ENCODE measurements around the gene SH3BP1.

The SH3BP1 gene

GRCh38 chr22:37661160-37661924 is 21.9 kb downstream of the SH3BP1 start:
- Histone ChIP-seq H3K36me3 (peaks cover 0 to 11% (median 10%) of the 10 kb centered on the region in 3 donors), H3K4me1 (peaks cover 0 to 41% (median 25%) of the 10 kb centered on the region in 4 donors), H3K27ac (peak overlapping the region; percentile 37 to 49), H3K27me3 (no peaks in the 10 kb centered on the region), H3K4me3 (no peak overlapping the region), H3K9me3 (no peaks in the 10 kb centered on the region)
- DNase-seq: no peak
- peak; percentile 28 to 43 for TF ChIP-seq CTCF (IDR thresholded peaks at IDR 0.05)
- intact Hi-C loops (cut with DNase I; ENCODE audit: low total_unique reads): no loop called here

- no peaks in the 10 kb centered on the region for H3K27me3 ChIP-seq
- H3K4me3 ChIP-seq: no peak overlapping the region
- peaks cover 0 to 15% (median 14%) of the 10 kb centered on the region in 3 donors for H3K36me3 ChIP-seq
- H3K9me3 ChIP-seq: no peaks in the 10 kb centered on the region
- TF ChIP-seq CTCF (IDR thresholded peaks at IDR 0.05): no peak
- H3K27ac ChIP-seq: peak overlapping the region; percentile 37 to 49
- DNase-seq: no peak
- intact Hi-C loops (cut with DNase I; ENCODE audit: low total_unique reads): loop anchor here (2.0 kb wide), 1 partner anchor 19 kb away; no protein-coding TSS in a partner anchor
- H3K4me1 ChIP-seq: peaks cover 0 to 41% (median 25%) of the 10 kb centered on the region in 4 donors
Observed at GRCh38 chr22:37662039-37662438, 22.6 kb downstream of the SH3BP1 start.

GRCh38 chr22:37663521-37664140 is 24.2 kb downstream of the SH3BP1 start:
- intact Hi-C loops (cut with DNase I; ENCODE audit: low total_unique reads): loop anchor here (2.0 kb wide), 1 partner anchor 17 kb away; no protein-coding TSS in a partner anchor
- peaks cover 0 to 34% (median 22%) of the 10 kb centered on the region in 4 donors for H3K4me1 ChIP-seq
- H3K9me3 ChIP-seq: no peaks in the 10 kb centered on the region
- peaks cover 0 to 15% (median 14%) of the 10 kb centered on the region in 3 donors for H3K36me3 ChIP-seq
- H3K27me3 ChIP-seq: no peaks in the 10 kb centered on the region
- H3K4me3 ChIP-seq: no peak overlapping the region
- no peak for DNase-seq
- H3K27ac ChIP-seq: no peak overlapping the region
- TF ChIP-seq CTCF (IDR thresholded peaks at IDR 0.05): no peak

GRCh38 chr22:37664249-37665101 is 25.0 kb downstream of the SH3BP1 start:
- no peak for TF ChIP-seq CTCF (IDR thresholded peaks at IDR 0.05)
- H3K27ac ChIP-seq: no peak overlapping the region
- H3K4me3 ChIP-seq: no peak overlapping the region
- peaks cover 0 to 15% (median 14%) of the 10 kb centered on the region in 3 donors for H3K36me3 ChIP-seq
- intact Hi-C loops (cut with DNase I; ENCODE audit: low total_unique reads): no loop called here
- DNase-seq: no peak
- H3K4me1 ChIP-seq: peaks cover 0 to 29% (median 18%) of the 10 kb centered on the region in 4 donors
- H3K9me3 ChIP-seq: no peaks in the 10 kb centered on the region
- H3K27me3 ChIP-seq: no peaks in the 10 kb centered on the region

GRCh38 chr22:37665487-37665886 is 26.0 kb downstream of the SH3BP1 start:
- no peaks in the 10 kb centered on the region for H3K27me3 ChIP-seq
- no peak overlapping the region for H3K4me3 ChIP-seq
- peaks cover 0 to 15% (median 14%) of the 10 kb centered on the region in 3 donors for H3K36me3 ChIP-seq
- H3K9me3 ChIP-seq: no peaks in the 10 kb centered on the region
- no peak overlapping the region for H3K27ac ChIP-seq
- H3K4me1 ChIP-seq: peaks cover 0 to 19% (median 12%) of the 10 kb centered on the region in 4 donors
- TF ChIP-seq CTCF (IDR thresholded peaks at IDR 0.05): no peak
- no peak for DNase-seq
- intact Hi-C loops (cut with DNase I; ENCODE audit: low total_unique reads): no loop called here

Data from tibial artery (tissue), 4 donors.